HG03460 (cell line): Measurements from ENCODE around the gene MTF1.

Experiments used
- ATAC-seq: cut with Tn5 transposase; IDR thresholded peaks from one replicate; pipeline ENCODE4 v1.9.1; 2021; ENCODE audit not compliant: unreplicated experiment

Gene MTF1

GRCh38 chr1:37831809-37832208 is 27.6 kb downstream of the MTF1 start:
- no peak for ATAC-seq

GRCh38 chr1:37831109-37831508 is 28.3 kb downstream of the MTF1 start:
- ATAC-seq, result no peak

GRCh38 chr1:37828410-37829074 is 30.9 kb downstream of the MTF1 start:
- no peak for ATAC-seq

DNA sequence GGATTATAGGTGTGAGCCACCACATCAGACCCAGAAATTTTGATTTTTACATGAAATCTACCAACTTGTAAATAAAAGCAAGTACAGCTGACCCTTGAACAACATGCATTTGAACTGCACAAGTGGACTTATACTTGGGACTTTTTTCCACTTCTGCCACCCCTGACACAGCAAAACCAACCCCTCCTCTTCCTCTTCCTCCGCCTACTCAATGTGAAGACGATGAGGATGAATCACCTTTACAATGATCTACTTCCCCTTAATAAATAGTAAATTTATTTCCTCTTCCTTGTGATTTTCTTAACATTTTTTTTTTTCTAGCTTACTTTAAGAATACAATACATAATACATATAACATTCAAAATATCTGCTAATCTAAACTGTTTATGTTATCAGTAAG is 33.9 kb downstream of the MTF1 start:
- no peak for ATAC-seq

- no peak for ATAC-seq
Measured at GRCh38 chr1:37824001-37824400, 35.4 kb downstream of the MTF1 start.

- ATAC-seq, result no peak
Measured at GRCh38 chr1:37822906-37823815, 36.2 kb downstream of the MTF1 start.

- ATAC-seq, result no peak
Measured at GRCh38 chr1:37821481-37821880, 37.9 kb downstream of the MTF1 start.

DNA sequence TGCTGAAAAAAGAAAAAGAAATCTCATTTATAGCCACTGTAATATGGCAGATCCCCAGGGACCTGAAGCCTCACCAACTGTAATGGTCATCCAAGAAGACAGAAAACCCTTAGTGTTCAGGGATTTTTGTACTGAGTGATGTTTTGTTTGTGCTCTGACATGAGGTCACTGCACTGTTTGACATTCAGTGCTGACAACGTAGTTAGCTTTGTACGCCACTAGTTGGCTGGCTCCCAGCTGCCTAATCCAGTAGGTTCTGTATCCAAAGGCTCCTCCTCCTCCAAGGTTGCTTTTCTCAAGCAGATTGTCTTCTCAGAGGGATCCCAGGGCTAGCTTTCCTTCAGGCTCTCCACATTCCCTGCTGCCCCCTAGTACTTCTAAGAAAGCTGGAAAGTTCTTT is 41.9 kb downstream of the MTF1 start:
- no peak for ATAC-seq

DNA sequence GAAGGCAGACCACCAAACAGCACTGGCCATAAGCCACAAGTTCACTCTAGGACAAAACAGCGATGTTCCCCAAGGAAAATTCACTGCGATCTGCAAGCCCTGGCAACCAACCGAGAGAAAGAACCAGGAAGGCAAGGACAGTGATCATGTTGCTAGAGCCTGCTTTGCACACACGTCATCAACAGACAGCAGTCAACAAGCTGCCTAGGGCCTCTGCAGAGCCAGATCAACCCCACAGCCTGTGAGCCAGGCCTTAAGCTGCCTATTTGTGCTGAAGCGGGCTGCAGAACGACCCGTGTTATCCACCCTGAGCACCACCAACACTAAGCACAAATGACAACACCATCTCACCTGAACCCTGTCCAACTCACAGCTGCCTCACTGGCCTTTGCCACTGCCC is 45.1 kb downstream of the MTF1 start:
- no peak for ATAC-seq

- no peak for ATAC-seq
Measured at GRCh38 chr1:37813529-37814145, 45.8 kb downstream of the MTF1 start.

- ATAC-seq, result no peak
Measured at GRCh38 chr1:37811027-37811655, 48.3 kb downstream of the MTF1 start.

DNA sequence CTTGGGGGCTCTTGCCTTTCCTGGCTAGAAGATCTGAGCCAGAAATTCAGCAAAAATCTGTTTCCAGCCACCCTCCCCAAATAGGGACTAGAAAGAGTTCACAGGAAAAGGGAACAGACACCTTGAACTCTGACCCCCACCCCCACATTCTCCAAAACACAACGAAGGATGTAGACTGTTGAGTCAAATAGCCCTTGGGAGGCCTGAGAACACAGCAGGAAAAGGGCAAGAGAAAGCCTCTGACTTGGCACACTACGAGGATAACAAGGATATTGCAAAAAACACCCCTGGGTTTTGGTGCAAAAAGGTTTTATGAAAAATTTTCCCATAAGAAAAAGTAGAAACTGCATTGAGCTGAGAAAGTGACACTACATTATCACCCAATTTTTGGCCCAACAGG is 49.5 kb downstream of the MTF1 start:
- ATAC-seq, result no peak

DNA sequence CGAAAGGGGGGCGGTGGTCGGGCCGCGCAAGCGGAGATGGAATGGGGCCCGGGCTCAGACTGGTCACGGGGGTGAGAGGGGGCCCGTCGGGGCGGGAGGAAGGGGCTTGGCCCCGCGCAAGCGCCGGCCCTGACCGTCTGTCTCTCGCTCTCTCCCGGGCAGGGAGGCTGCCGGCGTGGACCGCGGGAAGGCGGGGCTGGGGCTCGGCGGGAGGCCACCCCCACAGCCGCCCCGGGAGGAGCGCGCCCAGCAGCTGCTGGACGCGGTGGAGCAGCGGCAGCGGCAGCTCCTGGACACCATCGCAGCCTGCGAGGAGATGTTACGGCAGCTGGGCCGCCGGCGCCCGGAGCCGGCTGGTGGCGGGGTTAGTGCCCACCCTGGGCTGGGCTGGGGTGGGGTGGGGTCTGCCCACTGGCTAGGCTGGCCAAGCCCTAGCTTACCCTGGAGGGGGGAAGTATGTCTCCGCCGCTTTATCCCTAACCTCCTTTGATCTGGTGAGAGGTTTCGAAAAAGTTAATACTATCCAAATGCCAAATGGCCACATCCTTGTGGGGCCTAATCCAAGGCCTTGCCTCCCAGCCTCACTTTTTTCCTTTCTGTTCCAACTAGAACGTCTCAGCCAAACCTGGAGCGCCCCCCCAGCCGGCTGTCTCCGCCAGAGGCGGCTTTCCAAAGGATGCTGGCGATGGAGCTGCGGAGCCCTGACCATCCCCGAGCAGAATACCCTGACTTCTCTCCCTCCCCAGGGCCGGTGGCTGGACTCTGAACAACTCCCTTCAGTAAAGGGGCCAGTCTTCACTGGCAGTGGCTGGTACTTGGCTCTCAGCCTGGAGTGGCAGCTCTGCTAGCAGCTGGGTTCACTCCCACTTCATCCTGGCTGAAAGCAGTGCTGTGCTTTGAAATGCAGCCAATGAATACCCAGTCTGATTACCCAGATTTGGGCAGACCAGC is 50.7 kb downstream of the MTF1 start:
- peak; percentile 30 for ATAC-seq

GRCh38 chr1:37807555-37808368 is 51.6 kb downstream of the MTF1 start, which contains the start of the genes C1orf122 and YRDC:
C1orf122 (plus strand) TSS chr1:37807790; CDS start chr1:37808405, 615 bp downstream.
YRDC (minus strand) TSS chr1:37808208; CDS start chr1:37808180, 28 bp downstream.
- ATAC-seq, result peak; percentile 85

DNA sequence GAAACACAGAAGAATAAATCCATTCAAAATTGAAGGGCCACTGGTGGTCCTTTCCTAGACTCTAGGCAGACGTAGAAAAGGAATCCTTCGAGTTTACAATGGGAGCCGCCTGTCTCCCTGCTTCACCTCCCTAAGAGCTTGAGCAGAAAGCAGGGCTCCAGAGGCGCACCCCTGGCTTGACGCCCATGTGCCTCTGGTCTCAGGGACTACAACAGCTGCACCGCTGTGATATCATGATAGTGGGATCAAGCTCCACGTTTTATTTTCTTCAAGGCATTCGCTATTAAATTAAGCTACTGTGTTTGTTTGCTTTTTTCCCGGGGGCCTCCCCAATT is 52.2 kb downstream of the MTF1 start:
- ATAC-seq, result no peak

DNA sequence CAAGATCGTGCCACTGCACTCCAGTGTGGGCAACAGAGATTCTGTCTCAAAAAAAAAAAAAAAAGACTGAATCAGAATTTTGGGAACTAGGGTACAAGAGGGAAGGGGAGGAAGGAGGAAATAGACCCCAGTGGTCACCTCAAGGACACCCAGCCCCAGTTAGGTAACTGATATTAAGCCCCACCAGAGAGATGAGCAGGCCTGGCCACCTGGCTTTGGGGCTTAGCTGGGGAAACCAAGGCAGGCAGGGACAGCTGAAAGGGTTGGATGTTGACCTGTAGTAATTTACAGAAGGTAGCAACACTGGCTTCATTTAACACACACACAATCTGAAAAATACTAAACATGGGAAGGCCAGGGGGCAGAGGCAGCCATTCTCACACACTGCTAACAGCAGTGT is 57.0 kb downstream of the MTF1 start:
- no peak for ATAC-seq

- ATAC-seq, result no peak
Measured at GRCh38 chr1:37797750-37798345, 61.5 kb downstream of the MTF1 start.

- no peak for ATAC-seq
Measured at GRCh38 chr1:37795340-37796125, 63.9 kb downstream of the MTF1 start.
